ENCODE measurements around the gene CAT. TPM values are rescaled to one million over a fixed set of nuclear protein-coding genes. Genes with fewer than 3 reads are reported as not detected.

The CAT gene
- total RNA-seq, 1 donor from 2014 or later: 12.9 TPM

- no peak for DNase-seq (ENCODE audit: low read depth)
- Histone ChIP-seq H3K4me3 (ENCODE audit: low read depth, low read length) (no peak overlapping the region), H3K27me3 (ENCODE audit: control insufficient read depth, insufficient read depth, low read length) (no peaks in the 10 kb centered on the region), H3K36me3 (ENCODE audit: control insufficient read depth, insufficient read depth, low read length) (no peaks in the 10 kb centered on the region)
- TF ChIP-seq CTCF (IDR thresholded peaks at IDR 0.05; ENCODE audit: insufficient read depth, low read length, severe bottlenecking): no peak
- no peak for FAIRE-seq
Measured at GRCh38 chr11:34437224-34438125, 1.3 kb upstream of the CAT start.

- TF ChIP-seq CTCF (IDR thresholded peaks at IDR 0.05; ENCODE audit: insufficient read depth, low read length, severe bottlenecking): no peak
- Histone ChIP-seq H3K27me3 (ENCODE audit: control insufficient read depth, insufficient read depth, low read length) (no peaks in the 10 kb centered on the region), H3K36me3 (ENCODE audit: control insufficient read depth, insufficient read depth, low read length) (no peaks in the 10 kb centered on the region), H3K4me3 (ENCODE audit: low read depth, low read length) (peak overlapping the region; percentile 75)
- FAIRE-seq (no peak), DNase-seq (ENCODE audit: low read depth) (no peak)
Measured at GRCh38 chr11:34439610-34440198, 970 bp downstream of the CAT start.

- FAIRE-seq (no peak), DNase-seq (ENCODE audit: low read depth) (no peak)
- no peak for TF ChIP-seq CTCF (IDR thresholded peaks at IDR 0.05; ENCODE audit: insufficient read depth, low read length, severe bottlenecking)
- H3K27me3 ChIP-seq (ENCODE audit: control insufficient read depth, insufficient read depth, low read length): no peaks in the 10 kb centered on the region
- no peak overlapping the region for H3K4me3 ChIP-seq (ENCODE audit: low read depth, low read length)
- no peaks in the 10 kb centered on the region for H3K36me3 ChIP-seq (ENCODE audit: control insufficient read depth, insufficient read depth, low read length)
Measured at GRCh38 chr11:34441814-34442213, 3.1 kb downstream of the CAT start.

- no peak for FAIRE-seq
- TF ChIP-seq CTCF (IDR thresholded peaks at IDR 0.05; ENCODE audit: insufficient read depth, low read length, severe bottlenecking): no peak
- no peaks in the 10 kb centered on the region for H3K36me3 ChIP-seq (ENCODE audit: control insufficient read depth, insufficient read depth, low read length)
- H3K4me3 ChIP-seq (ENCODE audit: low read depth, low read length): no peak overlapping the region
- DNase-seq (ENCODE audit: low read depth): no peak
- H3K27me3 ChIP-seq (ENCODE audit: control insufficient read depth, insufficient read depth, low read length): no peaks in the 10 kb centered on the region
Measured at GRCh38 chr11:34443136-34443535, 4.4 kb downstream of the CAT start.

GRCh38 chr11:34444428-34444827 is 5.7 kb downstream of the CAT start:
- DNase-seq (ENCODE audit: low read depth): no peak
- no peak for FAIRE-seq
- no peak overlapping the region for H3K4me3 ChIP-seq (ENCODE audit: low read depth, low read length)
- no peaks in the 10 kb centered on the region for H3K27me3 ChIP-seq (ENCODE audit: control insufficient read depth, insufficient read depth, low read length)
- H3K36me3 ChIP-seq (ENCODE audit: control insufficient read depth, insufficient read depth, low read length): no peaks in the 10 kb centered on the region
- TF ChIP-seq CTCF (IDR thresholded peaks at IDR 0.05; ENCODE audit: insufficient read depth, low read length, severe bottlenecking): no peak

All from bronchial epithelial cell (primary cell).